Measurements from ENCODE around the gene SFXN2. TPM values are rescaled to one million over a fixed set of nuclear protein-coding genes. Genes with fewer than 3 reads are reported as not detected.
"Not testable (repeated sequence)": the region's sequence is repeated elsewhere in the genome, so short reads cannot be mapped to it uniquely, and the experiment has no call there.

The SFXN2 gene, protein sequence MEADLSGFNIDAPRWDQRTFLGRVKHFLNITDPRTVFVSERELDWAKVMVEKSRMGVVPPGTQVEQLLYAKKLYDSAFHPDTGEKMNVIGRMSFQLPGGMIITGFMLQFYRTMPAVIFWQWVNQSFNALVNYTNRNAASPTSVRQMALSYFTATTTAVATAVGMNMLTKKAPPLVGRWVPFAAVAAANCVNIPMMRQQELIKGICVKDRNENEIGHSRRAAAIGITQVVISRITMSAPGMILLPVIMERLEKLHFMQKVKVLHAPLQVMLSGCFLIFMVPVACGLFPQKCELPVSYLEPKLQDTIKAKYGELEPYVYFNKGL
- 1 to 10 TPM in 1 of 4 donors, under 1 TPM in 3; 0.20 to 5.0 (median 0.76) TPM for total RNA-seq

DNA sequence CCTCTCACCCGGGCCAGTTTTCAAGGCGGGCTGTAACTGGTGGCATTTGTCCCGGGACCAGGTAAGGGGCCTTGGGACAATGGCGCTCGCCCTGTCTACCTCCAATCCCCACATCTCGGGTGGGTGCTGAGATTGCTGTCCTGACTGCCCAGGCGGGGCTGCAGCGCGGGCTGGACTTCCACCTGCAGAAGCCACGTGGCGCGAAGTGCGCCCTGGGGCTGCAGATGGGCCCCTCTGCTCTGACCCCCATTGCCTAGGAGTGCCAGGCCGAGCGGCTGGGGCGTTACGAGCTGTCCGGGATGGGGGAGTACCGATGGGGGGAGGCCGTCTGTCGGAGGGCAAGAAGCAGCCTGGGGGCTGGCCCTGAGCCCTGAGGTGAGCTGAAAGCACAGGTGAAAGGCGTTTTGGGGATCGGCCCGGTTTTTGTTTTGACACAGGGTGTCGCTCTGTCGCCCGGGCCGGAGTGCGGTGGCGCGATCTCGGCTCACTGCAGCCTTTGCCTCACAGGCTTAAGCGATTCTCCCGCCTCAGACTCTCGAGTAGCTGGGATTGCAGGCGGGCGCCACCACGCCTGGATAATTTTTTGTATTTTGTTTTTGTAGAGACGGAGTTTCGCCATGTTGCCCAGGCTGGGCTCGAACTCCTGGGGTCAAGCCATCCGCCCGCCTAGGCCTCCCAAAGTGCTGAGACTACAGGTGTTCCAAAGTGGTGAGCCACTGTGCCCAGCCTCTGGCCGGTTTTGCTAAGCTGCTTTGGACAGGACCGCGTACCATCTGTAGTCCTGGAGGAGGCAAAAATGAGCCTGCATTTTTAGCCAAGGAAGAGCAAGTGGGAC is at the start of gene SFXN2:
Gene SFXN2 (plus strand): TSS at position 16 of the 835 bp plus-strand sequence. CDS start 12,001 bp downstream, outside the sequence.
- intact Hi-C loops (cut with DNase I; ENCODE audit: low total_unique reads): loop anchor here (2.0 to 10.0 kb wide), 3 partner anchors 28 to 527 kb away; partner anchors contain the start of genes ACTR1A, SUFU and WBP1L
- no peaks in the 10 kb centered on the region for H3K27me3 ChIP-seq
- peak within 1 kb of the TSS; percentile 83 to 89 (median 86) for H3K27ac ChIP-seq
- no peaks in the 10 kb centered on the region for H3K36me3 ChIP-seq
- H3K9me3 ChIP-seq: no peaks in the 10 kb centered on the region
- in situ Hi-C loops (cut with MboI; ENCODE audit: low sequenced_read_pairs in 4 of 4): no loop called here
- ATAC-seq: peak; percentile 34 to 43
- no peak for DNase-seq
- H3K4me3 ChIP-seq: peak within 1 kb of the TSS; percentile 74 to 99 (median 91)
- no peak for TF ChIP-seq POLR2A (IDR thresholded peaks at IDR 0.05)
- TF ChIP-seq, protein P1, sequence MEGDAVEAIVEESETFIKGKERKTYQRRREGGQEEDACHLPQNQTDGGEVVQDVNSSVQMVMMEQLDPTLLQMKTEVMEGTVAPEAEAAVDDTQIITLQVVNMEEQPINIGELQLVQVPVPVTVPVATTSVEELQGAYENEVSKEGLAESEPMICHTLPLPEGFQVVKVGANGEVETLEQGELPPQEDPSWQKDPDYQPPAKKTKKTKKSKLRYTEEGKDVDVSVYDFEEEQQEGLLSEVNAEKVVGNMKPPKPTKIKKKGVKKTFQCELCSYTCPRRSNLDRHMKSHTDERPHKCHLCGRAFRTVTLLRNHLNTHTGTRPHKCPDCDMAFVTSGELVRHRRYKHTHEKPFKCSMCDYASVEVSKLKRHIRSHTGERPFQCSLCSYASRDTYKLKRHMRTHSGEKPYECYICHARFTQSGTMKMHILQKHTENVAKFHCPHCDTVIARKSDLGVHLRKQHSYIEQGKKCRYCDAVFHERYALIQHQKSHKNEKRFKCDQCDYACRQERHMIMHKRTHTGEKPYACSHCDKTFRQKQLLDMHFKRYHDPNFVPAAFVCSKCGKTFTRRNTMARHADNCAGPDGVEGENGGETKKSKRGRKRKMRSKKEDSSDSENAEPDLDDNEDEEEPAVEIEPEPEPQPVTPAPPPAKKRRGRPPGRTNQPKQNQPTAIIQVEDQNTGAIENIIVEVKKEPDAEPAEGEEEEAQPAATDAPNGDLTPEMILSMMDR (IDR thresholded peaks at IDR 0.05 in 4 of 5, conservative IDR thresholded peaks at IDR 0.05 in 1 of 5): no peak
- peaks cover 26 to 30% of the 10 kb centered on the region in 2 donors for H3K4me1 ChIP-seq

DNA sequence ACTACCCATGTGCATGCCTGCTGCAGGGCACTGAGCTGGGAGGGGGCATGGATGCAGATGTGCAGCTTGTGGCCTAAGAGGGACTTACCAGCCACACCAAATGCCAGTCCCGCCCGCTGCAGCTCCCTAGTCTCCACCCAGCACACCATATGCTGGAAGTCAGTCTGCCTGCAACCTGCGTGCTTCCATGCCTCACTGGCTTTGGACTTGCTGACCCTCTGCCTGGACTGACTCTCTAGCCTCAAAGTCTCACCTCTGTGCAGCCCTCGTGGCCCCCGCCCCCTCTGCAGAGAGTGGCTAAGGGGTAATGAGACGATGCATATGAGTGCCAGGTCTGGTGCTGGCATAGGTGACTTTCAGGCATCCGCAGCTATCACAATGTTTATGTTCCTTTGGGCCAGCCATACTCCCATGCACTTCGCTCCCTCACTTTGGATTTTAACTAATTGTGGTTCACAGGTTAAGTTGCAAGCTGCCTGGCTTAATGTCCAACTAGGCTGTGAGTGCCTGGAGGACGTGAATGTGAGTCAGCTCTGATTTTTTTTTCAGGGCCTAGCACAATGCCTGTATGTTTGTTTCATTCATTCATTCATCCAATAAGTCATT is 48.4 kb upstream of the SFXN2 start:
- H3K4me1 ChIP-seq: peaks cover 16 to 20% of the 10 kb centered on the region in 2 donors
- no peak for ATAC-seq
- TF ChIP-seq, protein P1 (IDR thresholded peaks at IDR 0.05 in 4 of 5, conservative IDR thresholded peaks at IDR 0.05 in 1 of 5): no peak
- TF ChIP-seq POLR2A (IDR thresholded peaks at IDR 0.05): no peak
- no peaks in the 10 kb centered on the region for H3K36me3 ChIP-seq
- intact Hi-C loops (cut with DNase I; ENCODE audit: low total_unique reads): no loop called here
- H3K9me3 ChIP-seq: no peaks in the 10 kb centered on the region
- no peak overlapping the region for H3K27ac ChIP-seq
- DNase-seq: no peak
- no peak overlapping the region for H3K4me3 ChIP-seq
- in situ Hi-C loops (cut with MboI; ENCODE audit: low sequenced_read_pairs in 4 of 4): no loop called here
- no peaks in the 10 kb centered on the region for H3K27me3 ChIP-seq

DNA sequence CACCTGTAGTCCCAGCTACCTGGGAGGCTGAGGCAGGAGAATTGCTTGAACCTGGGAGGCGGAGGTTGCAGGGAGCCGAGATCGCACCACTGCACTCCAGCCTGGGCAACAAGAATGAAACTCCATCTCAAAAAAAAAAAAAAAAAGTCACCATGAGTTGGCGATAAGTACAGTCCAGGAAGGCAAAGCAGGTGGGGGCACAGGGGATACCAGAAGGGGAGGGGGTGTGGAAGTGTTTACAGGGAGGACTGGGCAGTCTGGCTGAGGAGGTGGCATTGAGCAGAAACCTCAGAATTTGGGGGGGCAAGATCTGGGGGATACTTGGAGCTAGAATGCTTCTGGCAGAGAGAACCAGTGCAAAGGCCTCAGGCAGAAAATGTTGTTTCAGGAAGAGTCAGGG is 47.0 kb upstream of the SFXN2 start:
- ATAC-seq; H3K4me3 ChIP-seq; intact Hi-C loops (cut with DNase I; ENCODE audit: low total_unique reads); DNase-seq; H3K27ac ChIP-seq; H3K9me3 ChIP-seq; H3K36me3 ChIP-seq; in situ Hi-C loops (cut with MboI; ENCODE audit: low sequenced_read_pairs in 4 of 4); H3K27me3 ChIP-seq: not testable (repeated sequence)
- peaks cover 11 to 20% of the 10 kb centered on the region in 2 donors for H3K4me1 ChIP-seq

DNA sequence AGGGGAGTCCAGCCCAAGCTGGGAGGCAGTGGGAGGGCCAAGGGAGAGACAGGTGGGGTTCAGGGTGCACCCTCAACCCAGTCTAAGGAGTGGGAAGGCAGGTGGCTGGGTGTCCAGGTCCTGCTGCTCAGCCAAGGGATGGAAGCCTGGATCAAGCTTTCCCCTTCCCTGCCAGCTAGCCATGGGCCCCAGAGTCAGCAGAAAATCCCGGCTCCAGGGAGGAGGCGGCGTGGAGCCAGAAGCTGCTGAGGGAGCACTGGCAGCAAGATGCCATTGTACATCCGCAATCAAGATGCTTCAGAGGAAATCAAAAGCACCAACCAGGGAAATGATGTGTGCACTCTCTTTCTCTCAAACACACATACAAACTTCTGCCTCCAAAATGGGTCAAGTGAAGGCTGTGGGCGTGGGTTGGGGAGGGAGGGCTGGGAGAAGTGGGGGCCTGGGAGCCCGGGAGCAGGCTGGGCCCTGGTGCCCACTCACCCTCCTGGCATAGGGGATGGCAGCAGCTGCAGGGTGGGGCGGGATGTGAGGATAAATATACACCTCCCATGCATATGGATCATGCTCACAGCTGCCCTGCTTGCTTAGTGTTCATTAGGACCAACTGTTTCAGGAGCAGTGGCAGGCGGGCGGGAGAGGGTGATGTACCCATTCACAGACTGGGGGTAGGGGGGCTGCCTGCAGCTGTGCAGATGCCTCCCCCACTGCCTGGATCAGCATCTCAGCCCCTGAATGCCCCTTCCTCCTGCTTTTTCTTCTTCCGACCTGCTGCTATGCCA is 45.9 kb upstream of the SFXN2 start:
- no peaks in the 10 kb centered on the region for H3K36me3 ChIP-seq
- no peak overlapping the region for H3K4me3 ChIP-seq
- intact Hi-C loops (cut with DNase I; ENCODE audit: low total_unique reads) (loop anchor here (1.0 kb wide), 1 partner anchor 22 kb away; no protein-coding TSS in a partner anchor), in situ Hi-C loops (cut with MboI; ENCODE audit: low sequenced_read_pairs in 4 of 4) (no loop called here)
- peak overlapping the region; percentile 69 to 93 (median 78) for H3K27ac ChIP-seq
- ATAC-seq (no peak), DNase-seq (no peak)
- TF ChIP-seq, protein P1 (IDR thresholded peaks at IDR 0.05 in 4 of 5, conservative IDR thresholded peaks at IDR 0.05 in 1 of 5): no peak
- TF ChIP-seq POLR2A (IDR thresholded peaks at IDR 0.05): no peak
- no peaks in the 10 kb centered on the region for H3K27me3 ChIP-seq
- peaks cover 16 to 25% of the 10 kb centered on the region in 2 donors for H3K4me1 ChIP-seq
- H3K9me3 ChIP-seq: no peaks in the 10 kb centered on the region

Data from gastrocnemius medialis (tissue), 4 donors.